Nephron (organoid): ENCODE data around the gene NBEA.

ENCODE experiments used
- H3K27ac Mint-ChIP-seq, 3 experiments: 2 replicates each; pipeline ENCODE4 v1.8.0; 2020; ENCODE audit warnings: mixed read lengths in 3 of 3, mild to moderate bottlenecking in 2 of 3, moderate library complexity in 1 of 3
- H3K27me3 Mint-ChIP-seq: 2 replicates; pipeline ENCODE4 v1.8.0; 2021; ENCODE audit warnings: low read depth, mild to moderate bottlenecking, moderate library complexity, mixed read lengths
- H3K36me3 Mint-ChIP-seq: 2 replicates; pipeline ENCODE4 v1.8.0; 2020; ENCODE audit warnings: low read depth, mixed read lengths
- H3K4me1 Mint-ChIP-seq: 2 replicates; pipeline ENCODE4 v1.8.0; 2020; ENCODE audit warnings: mixed read lengths
- H3K4me3 Mint-ChIP-seq, 3 experiments: 2 replicates each; pipeline ENCODE4 v1.8.0; 2020; ENCODE audit warnings: mild to moderate bottlenecking in 3 of 3, mixed read lengths in 3 of 3, moderate library complexity in 2 of 3
- H3K9me3 Mint-ChIP-seq: 2 replicates; pipeline ENCODE4 v1.8.0; 2020; ENCODE audit warnings: mixed read lengths
- CTCF ChIP-seq, 3 experiments: fragments of 200-600 bp; sonication (generic); IDR thresholded peaks; one replicate each; pipeline ENCODE4 v1.5.0; 2021; ENCODE audit warnings: antibody characterized with exemption in 3 of 3; ENCODE audit not compliant: unreplicated experiment in 3 of 3

NBEA gene

GRCh38 chr13:35474496-35475211 lies 532.6 kb downstream of the NBEA start:
- Mint-ChIP-seq H3K4me3 (peak overlapping the region; percentile 82 to 87 (median 83)), H3K27ac (peak overlapping the region in 1 of 3 experiments; percentile 87), H3K4me1 (peaks cover 42% of the 10 kb centered on the region), H3K36me3 (peaks cover 6% of the 10 kb centered on the region), H3K27me3 (peaks cover 100% of the 10 kb centered on the region), H3K9me3 (no peaks in the 10 kb centered on the region)
- TF ChIP-seq CTCF (IDR thresholded peaks at IDR 0.05; ENCODE audit: unreplicated experiment in 3 of 3) = no peak

GRCh38 chr13:35475212-35475959 lies 533.3 kb downstream of the NBEA start:
- TF ChIP-seq CTCF (IDR thresholded peaks at IDR 0.05; ENCODE audit: unreplicated experiment in 3 of 3) = no peak

GRCh38 chr13:35475960-35476943 lies 534.2 kb downstream of the NBEA start, which contains the start of gene MAB21L1:
MAB21L1 (minus strand) TSS chr13:35476689; CDS start chr13:35476138, 551 bp downstream.
- peaks cover 29% of the 10 kb centered on the region for H3K4me1 Mint-ChIP-seq
- peak within 1 kb of the TSS; percentile 35 to 87 (median 43) for H3K27ac Mint-ChIP-seq
- peak within 1 kb of the TSS; percentile 82 to 87 (median 83) for H3K4me3 Mint-ChIP-seq
- H3K36me3 Mint-ChIP-seq = peaks cover 6% of the 10 kb centered on the region
- H3K9me3 Mint-ChIP-seq = no peaks in the 10 kb centered on the region
- H3K27me3 Mint-ChIP-seq = peaks cover 100% of the 10 kb centered on the region
- TF ChIP-seq CTCF (IDR thresholded peaks at IDR 0.05; ENCODE audit: unreplicated experiment in 3 of 3) = no peak

More at GRCh38 chr13:35475212-35475959, 533.3 kb downstream of the NBEA start:
- peak overlapping the region; percentile 82 to 87 (median 83) for H3K4me3 Mint-ChIP-seq
- peak overlapping the region; percentile 35 to 87 (median 43) for H3K27ac Mint-ChIP-seq
- H3K27me3 Mint-ChIP-seq = peaks cover 100% of the 10 kb centered on the region
- H3K4me1 Mint-ChIP-seq = peaks cover 35% of the 10 kb centered on the region
- H3K36me3 Mint-ChIP-seq = peaks cover 6% of the 10 kb centered on the region
- no peaks in the 10 kb centered on the region for H3K9me3 Mint-ChIP-seq

GRCh38 chr13:35477386-35477946 lies 535.4 kb downstream of the NBEA start:
- Mint-ChIP-seq H3K9me3 (no peaks in the 10 kb centered on the region), H3K36me3 (peaks cover 6% of the 10 kb centered on the region), H3K4me3 (peak overlapping the region; percentile 82 to 87 (median 83)), H3K27me3 (peaks cover 88% of the 10 kb centered on the region), H3K4me1 (peaks cover 26% of the 10 kb centered on the region), H3K27ac (peak overlapping the region in 1 of 3 experiments; percentile 25)
- TF ChIP-seq CTCF (IDR thresholded peaks at IDR 0.05; ENCODE audit: unreplicated experiment in 3 of 3) = no peak

- Mint-ChIP-seq H3K4me1 (peaks cover 26% of the 10 kb centered on the region), H3K9me3 (no peaks in the 10 kb centered on the region), H3K27ac (no peak overlapping the region), H3K4me3 (peak overlapping the region; percentile 24 to 83 (median 59)), H3K27me3 (peaks cover 78% of the 10 kb centered on the region), H3K36me3 (peaks cover 6% of the 10 kb centered on the region)
- no peak for TF ChIP-seq CTCF (IDR thresholded peaks at IDR 0.05; ENCODE audit: unreplicated experiment in 3 of 3)
These were observed 536.4 kb downstream of the NBEA start for GRCh38 chr13:35478271-35479037.
